ENCODE data around the gene NACC1. TPM values are rescaled to one million over a fixed set of nuclear protein-coding genes. Genes with fewer than 3 reads are reported as not detected.
A peak's percentile ranks its signal among the peaks of the same experiment; 100 is the strongest.

The NACC1 gene
- total and polyA plus RNA-seq, 2 of the 8 experiments (the other 6 are each of a cell fraction or from before 2014, with no cell fraction given), result 234 to 301 TPM

GRCh38 chr19:13160557-13160956 lies 42.5 kb downstream of the NACC1 start:
- H2AK5ac ChIP-seq (ENCODE audit: low read depth, low read length), result no peak overlapping the region
- H3K36me3 ChIP-seq (ENCODE audit: control insufficient read depth in 2 of 4, insufficient read depth in 4 of 4, low read length in 3 of 4), result no peaks in the 10 kb centered on the region
- TF ChIP-seq SRF (IDR thresholded peaks at IDR 0.05; ENCODE audit: low read depth, low read length) (no peak), EZH2 (IDR thresholded peaks at IDR 0.05; ENCODE audit: low read depth, low read length, severe bottlenecking) (no peak), POU5F1 (IDR thresholded peaks at IDR 0.05; ENCODE audit: low read depth, low read length) (no peak), SIX5 (IDR thresholded peaks at IDR 0.05; ENCODE audit: low read depth, low read length) (no peak), TBP (IDR thresholded peaks at IDR 0.05; ENCODE audit: low read depth, low read length) (no peak), KDM1A (IDR thresholded peaks at IDR 0.05; ENCODE audit: borderline replicate concordance, low read length) (no peak), FOSL1 (IDR thresholded peaks at IDR 0.05; ENCODE audit: insufficient read depth, low read depth, low read length) (no peak), CTCF (IDR thresholded peaks at IDR 0.05; ENCODE audit: control extremely low read depth in 1 of 3, insufficient read depth in 1 of 3, low read depth in 1 of 3, low read length in 3 of 3) (no peak), RNF2 (IDR thresholded peaks at IDR 0.05; ENCODE audit: borderline replicate concordance, low read depth, low read length, missing control alignments, poor library complexity, severe bottlenecking) (no peak), NANOG (IDR thresholded peaks at IDR 0.05; ENCODE audit: insufficient read depth, low read depth, low read length, poor library complexity, severe bottlenecking) (no peak), SP2 (IDR thresholded peaks at IDR 0.05; ENCODE audit: low read length) (no peak)
- H3K27ac ChIP-seq (ENCODE audit: low read depth, low read length), result no peak overlapping the region
- no peak overlapping the region for H3K4ac ChIP-seq (replicated peaks; ENCODE audit: insufficient read length, low read depth, low read length)
- H3K9me3 ChIP-seq (ENCODE audit: insufficient read depth in 2 of 2, low read depth in 1 of 2, low read length in 1 of 2), result no peaks in the 10 kb centered on the region
- H2BK12ac ChIP-seq (ENCODE audit: low read depth, low read length), result no peak overlapping the region
- no peaks in the 10 kb centered on the region for H4K20me1 ChIP-seq (replicated peaks in 1 of 2; ENCODE audit: control insufficient read depth in 1 of 2, insufficient read depth in 2 of 2, low read length in 2 of 2)
- 0 out of 2 replicates have a peak overlapping the region, but pooled peaks have one; percentile 2 for H2BK5ac ChIP-seq (ENCODE audit: low read depth, low read length)
- no peaks in the 10 kb centered on the region for H3K79me1 ChIP-seq (ENCODE audit: low read depth, low read length)
- H4K8ac ChIP-seq (ENCODE audit: extremely low read depth, insufficient read depth, low read length), result no peak overlapping the region
- H3K23ac ChIP-seq (ENCODE audit: insufficient read length), result no peak overlapping the region
- H2BK120ac ChIP-seq (replicated peaks; ENCODE audit: low read depth, low read length), result no peak overlapping the region
- DNase-seq (ENCODE audit: low read depth in 1 of 2, low spot score in 2 of 2), result no peak
- no peak overlapping the region for H2AFZ ChIP-seq (ENCODE audit: low read length)
- H4K5ac ChIP-seq (ENCODE audit: insufficient read length, low read depth, low read length), result no peak overlapping the region
- H3K14ac ChIP-seq (ENCODE audit: insufficient read length), result no peak overlapping the region
- ChIA-PET CTCF (ENCODE audit: partially characterized antibody) (interaction anchor here (5.2 kb wide), 1 partner anchor 35 kb away, joined by 34 read pairs; no protein-coding TSS in a partner anchor), POLR2A (ENCODE audit: partially characterized antibody) (interaction anchor here (0.6 to 12.0 kb wide), 6 partner anchors 7 to 743 kb away, joined by 3 to 530 read pairs (median 24); partner anchors contain the start of genes IER2, NACC1, STX10 and TRMT1)
- no peaks in the 10 kb centered on the region; a peak in 1 of 4 replicates for H3K79me2 ChIP-seq (ENCODE audit: control insufficient read depth in 1 of 2, insufficient read depth in 2 of 2, low read length in 2 of 2)
- WGBS, 2 experiments (ENCODE audit: extremely low coverage in 1 of 2, insufficient coverage in 1 of 2, insufficient read length in 1 of 2, insufficient replicate concordance in 2 of 2, low coverage in 1 of 2, low lambda C conversion rate in 2 of 2, missing lambda C conversion rate in 1 of 2), result 100% methylated on average over 1 of the region's 1 CpG; no CpG with 5 or more reads in 1 of the 2 experiments
- H2BK15ac ChIP-seq (ENCODE audit: low read length), result no peak overlapping the region
- peaks cover 14% of the 10 kb centered on the region; the same call in 1 of the 2 replicates for H3K23me2 ChIP-seq (ENCODE audit: low read depth, low read length)
- no peak overlapping the region for H3K4me3 ChIP-seq (ENCODE audit: extremely low read depth in 1 of 4, insufficient read depth in 2 of 4, low read depth in 3 of 4, low read length in 4 of 4)
- no peak overlapping the region for H4K91ac ChIP-seq (replicated peaks; ENCODE audit: insufficient read length, low read length)
- no peak overlapping the region for H3K56ac ChIP-seq (replicated peaks; ENCODE audit: insufficient read length, low read depth, low read length)
- H2BK20ac ChIP-seq (ENCODE audit: low read length), result no peak overlapping the region
- no peak for FAIRE-seq
- peaks cover 14 to 25% (median 17%) of the 10 kb centered on the region in 4 experiments for H3K4me1 ChIP-seq (replicated peaks in 1 of 4; ENCODE audit: control insufficient read depth in 3 of 4, insufficient read depth in 4 of 4, low read length in 3 of 4)
- no peak overlapping the region for H3K4me2 ChIP-seq (ENCODE audit: insufficient read depth in 1 of 2, low read depth in 2 of 2, low read length in 2 of 2)
- no peak overlapping the region for H3K18ac ChIP-seq (ENCODE audit: extremely low read depth, low read length)
- no peaks in the 10 kb centered on the region; a peak in 1 of 7 replicates for H3K27me3 ChIP-seq (replicated peaks in 1 of 4; ENCODE audit: control insufficient read depth in 3 of 4, extremely low read depth in 1 of 4, insufficient read depth in 3 of 4, low read length in 3 of 4)
- no peak overlapping the region for H3K9ac ChIP-seq (replicated peaks in 1 of 4; ENCODE audit: extremely low read depth in 1 of 4, low read depth in 3 of 4, low read length in 3 of 4)

Measured in H1 (cell line).